ENCODE measurements around the gene MED8. TPM values are rescaled to one million over a fixed set of nuclear protein-coding genes. Genes with fewer than 3 reads are reported as not detected.
A peak's percentile ranks its signal among the peaks of the same experiment; 100 is the strongest.

Gene MED8
- total and polyA plus RNA-seq, 2 experiments from 2014 or later, result 16.6 to 25.7 TPM

DNA sequence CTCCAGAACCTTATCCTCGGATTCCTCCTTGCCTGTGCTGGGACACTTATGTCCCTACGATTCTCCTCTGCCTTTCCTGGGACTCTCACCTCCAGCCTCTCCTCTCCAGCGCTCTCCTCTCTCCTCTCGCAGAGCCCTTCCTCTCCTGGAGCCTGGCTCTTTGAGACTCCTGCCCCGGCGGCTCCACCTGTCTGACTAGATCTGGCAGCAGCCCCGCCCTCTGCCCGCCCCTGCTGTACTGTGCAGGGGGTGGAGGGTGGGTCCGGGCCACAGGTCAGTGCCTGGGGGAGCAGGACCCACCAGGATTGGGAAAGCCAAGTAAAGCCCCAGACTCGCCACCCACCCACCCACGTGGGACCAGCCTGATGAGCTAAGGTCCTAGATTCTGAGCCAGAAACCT lies 23.4 kb downstream of the MED8 start (continued):
- TF ChIP-seq, protein P1, sequence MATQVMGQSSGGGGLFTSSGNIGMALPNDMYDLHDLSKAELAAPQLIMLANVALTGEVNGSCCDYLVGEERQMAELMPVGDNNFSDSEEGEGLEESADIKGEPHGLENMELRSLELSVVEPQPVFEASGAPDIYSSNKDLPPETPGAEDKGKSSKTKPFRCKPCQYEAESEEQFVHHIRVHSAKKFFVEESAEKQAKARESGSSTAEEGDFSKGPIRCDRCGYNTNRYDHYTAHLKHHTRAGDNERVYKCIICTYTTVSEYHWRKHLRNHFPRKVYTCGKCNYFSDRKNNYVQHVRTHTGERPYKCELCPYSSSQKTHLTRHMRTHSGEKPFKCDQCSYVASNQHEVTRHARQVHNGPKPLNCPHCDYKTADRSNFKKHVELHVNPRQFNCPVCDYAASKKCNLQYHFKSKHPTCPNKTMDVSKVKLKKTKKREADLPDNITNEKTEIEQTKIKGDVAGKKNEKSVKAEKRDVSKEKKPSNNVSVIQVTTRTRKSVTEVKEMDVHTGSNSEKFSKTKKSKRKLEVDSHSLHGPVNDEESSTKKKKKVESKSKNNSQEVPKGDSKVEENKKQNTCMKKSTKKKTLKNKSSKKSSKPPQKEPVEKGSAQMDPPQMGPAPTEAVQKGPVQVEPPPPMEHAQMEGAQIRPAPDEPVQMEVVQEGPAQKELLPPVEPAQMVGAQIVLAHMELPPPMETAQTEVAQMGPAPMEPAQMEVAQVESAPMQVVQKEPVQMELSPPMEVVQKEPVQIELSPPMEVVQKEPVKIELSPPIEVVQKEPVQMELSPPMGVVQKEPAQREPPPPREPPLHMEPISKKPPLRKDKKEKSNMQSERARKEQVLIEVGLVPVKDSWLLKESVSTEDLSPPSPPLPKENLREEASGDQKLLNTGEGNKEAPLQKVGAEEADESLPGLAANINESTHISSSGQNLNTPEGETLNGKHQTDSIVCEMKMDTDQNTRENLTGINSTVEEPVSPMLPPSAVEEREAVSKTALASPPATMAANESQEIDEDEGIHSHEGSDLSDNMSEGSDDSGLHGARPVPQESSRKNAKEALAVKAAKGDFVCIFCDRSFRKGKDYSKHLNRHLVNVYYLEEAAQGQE (IDR thresholded peaks at IDR 0.05; ENCODE audit: unreplicated experiment), result no peak

DNA sequence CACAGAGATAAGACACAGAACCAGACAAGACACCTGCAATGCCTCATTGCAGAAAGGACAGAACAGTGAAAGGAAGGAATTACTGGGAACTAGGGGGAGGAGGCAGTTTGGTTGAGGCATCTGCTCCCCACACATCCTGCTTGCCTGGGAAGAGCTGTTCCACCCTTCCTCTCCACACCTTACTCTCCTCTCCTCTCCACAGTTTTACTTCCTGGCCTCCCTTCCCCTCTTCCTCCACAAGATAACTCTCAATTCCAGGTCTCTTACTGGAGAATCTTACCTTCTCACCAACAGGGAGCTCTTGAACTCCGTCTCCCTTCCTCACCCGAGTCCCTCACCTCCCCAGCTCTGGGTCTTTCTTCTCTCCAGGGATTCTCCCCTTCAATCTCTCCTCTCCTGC lies 23.9 kb downstream of the MED8 start:
- Mint-ChIP-seq H3K36me3 (ENCODE audit: low read depth) (peaks cover 41% of the 10 kb centered on the region), H3K27me3 (ENCODE audit: insufficient read depth, low read depth, poor library complexity) (peaks cover 8% of the 10 kb centered on the region), H3K4me3 (peak overlapping the region; percentile 82; the same call in 2 of the 3 replicates), H3K9me3 (no peaks in the 10 kb centered on the region; the same call in 2 of the 3 replicates), H3K27ac (no peak overlapping the region), H3K4me1 (peaks cover 33% of the 10 kb centered on the region)
- H3F3A ChIP-seq (replicated peaks; ENCODE audit: low read depth), result peaks cover 37% of the 10 kb centered on the region
- no peak for TF ChIP-seq ZNF331 (CRISPR knock-in tag; IDR thresholded peaks at IDR 0.05; ENCODE audit: low read depth)
- TF ChIP-seq POLR2AphosphoS5 (IDR thresholded peaks at IDR 0.05; ENCODE audit: low read depth), result no peak
- TF ChIP-seq, protein P1 (IDR thresholded peaks at IDR 0.05; ENCODE audit: unreplicated experiment), result no peak
- TF ChIP-seq, protein P2, sequence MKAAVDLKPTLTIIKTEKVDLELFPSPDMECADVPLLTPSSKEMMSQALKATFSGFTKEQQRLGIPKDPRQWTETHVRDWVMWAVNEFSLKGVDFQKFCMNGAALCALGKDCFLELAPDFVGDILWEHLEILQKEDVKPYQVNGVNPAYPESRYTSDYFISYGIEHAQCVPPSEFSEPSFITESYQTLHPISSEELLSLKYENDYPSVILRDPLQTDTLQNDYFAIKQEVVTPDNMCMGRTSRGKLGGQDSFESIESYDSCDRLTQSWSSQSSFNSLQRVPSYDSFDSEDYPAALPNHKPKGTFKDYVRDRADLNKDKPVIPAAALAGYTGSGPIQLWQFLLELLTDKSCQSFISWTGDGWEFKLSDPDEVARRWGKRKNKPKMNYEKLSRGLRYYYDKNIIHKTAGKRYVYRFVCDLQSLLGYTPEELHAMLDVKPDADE (IDR thresholded peaks at IDR 0.05), result no peak
- TF ChIP-seq JUNB (IDR thresholded peaks at IDR 0.05; ENCODE audit: unreplicated experiment), result no peak
- TF ChIP-seq STAT1 (IDR thresholded peaks at IDR 0.05; ENCODE audit: unreplicated experiment), result no peak
- no peak for TF ChIP-seq EZH2phosphoT487 (IDR thresholded peaks at IDR 0.05; ENCODE audit: unreplicated experiment)
- no peak for TF ChIP-seq ZNF114 (CRISPR knock-in tag; IDR thresholded peaks at IDR 0.05)
- H3K27me3 ChIP-seq (ENCODE audit: insufficient read depth), result no peaks in the 10 kb centered on the region
- ATAC-seq (no peak), DNase-seq (ENCODE audit: low spot score) (no peak)
- peaks cover 26% of the 10 kb centered on the region for H4K20me1 ChIP-seq (replicated peaks; ENCODE audit: insufficient read depth)
- no peak overlapping the region for H2AFZ ChIP-seq
- peaks cover 23% of the 10 kb centered on the region for H3K79me2 ChIP-seq (replicated peaks; ENCODE audit: insufficient read depth)
- H3K4me2 ChIP-seq, result peak overlapping the region; percentile 94
- H3K36me3 ChIP-seq (ENCODE audit: insufficient read depth), result peaks cover 23% of the 10 kb centered on the region
- no peaks in the 10 kb centered on the region for H3K9me2 ChIP-seq (ENCODE audit: insufficient read depth)
- no peak overlapping the region for H3K27ac ChIP-seq (ENCODE audit: low read depth)
- peak overlapping the region; percentile 90 for H3K4me3 ChIP-seq
- H3K4me1 ChIP-seq (ENCODE audit: insufficient read depth), result peaks cover 20% of the 10 kb centered on the region

All from GM23338 (cell line).